GM23338 (cell line): ENCODE measurements around the gene NLRC3. TPM values are rescaled to one million over a fixed set of nuclear protein-coding genes. Genes with fewer than 3 reads are reported as not detected.
A peak's percentile ranks its signal among the peaks of the same experiment; 100 is the strongest.

Source experiments
- ATAC-seq: fragments of 200-7000 bp; cut with Tn5 transposase; 3 replicates; pipeline ENCODE4 v1.9.1; 2020
- DNase-seq: peaks from one replicate; pipeline ENCODE4 v3.0.0-alpha.2; 2015; ENCODE audit warnings: low spot score
- H2AFZ ChIP-seq: fragments of 200-600 bp; sonication (generic); 2 replicates; pipeline ENCODE4 v1.8.0; 2016; ENCODE audit warnings: antibody characterized with exemption, mild to moderate bottlenecking, moderate library complexity
- H3F3A ChIP-seq: fragments of 200-600 bp; sonication (generic); replicated peaks from 2 replicates; pipeline ENCODE4 v1.8.0; 2017; ENCODE audit warnings: antibody characterized with exemption, mixed run types, low read depth
- H3K27ac ChIP-seq: fragments of 200-600 bp; sonication (generic); 2 replicates; pipeline ENCODE4 v1.6.1; 2016; ENCODE audit warnings: low read depth
- H3K27me3 ChIP-seq: fragments of 200-600 bp; sonication (generic); 2 replicates; pipeline ENCODE4 v1.8.0; 2016; ENCODE audit warnings: mild to moderate bottlenecking, mixed run types, moderate library complexity; ENCODE audit not compliant: insufficient read depth
- H3K36me3 ChIP-seq: fragments of 200-600 bp; sonication (generic); 2 replicates; pipeline ENCODE4 v1.8.0; 2016; ENCODE audit warnings: mild to moderate bottlenecking; ENCODE audit not compliant: insufficient read depth
- H3K4me1 ChIP-seq: fragments of 200-600 bp; sonication (generic); 2 replicates; pipeline ENCODE4 v1.8.0; 2016; ENCODE audit warnings: mild to moderate bottlenecking, moderate library complexity; ENCODE audit not compliant: insufficient read depth
- H3K4me2 ChIP-seq: fragments of 200-600 bp; sonication (generic); 2 replicates; pipeline ENCODE4 v1.7.1; 2017; ENCODE audit warnings: mixed run types
- H3K4me3 ChIP-seq: fragments of 200-600 bp; sonication (generic); 2 replicates; pipeline ENCODE4 v1.6.1; 2016; ENCODE audit warnings: mixed run types
- H3K79me2 ChIP-seq: fragments of 200-600 bp; sonication (generic); replicated peaks from 2 replicates; pipeline ENCODE4 v1.8.0; 2017; ENCODE audit warnings: mild to moderate bottlenecking; ENCODE audit not compliant: insufficient read depth
- H3K9me2 ChIP-seq: fragments of 200-600 bp; sonication (generic); 2 replicates; pipeline ENCODE4 v1.8.0; 2017; ENCODE audit not compliant: insufficient read depth
- H4K20me1 ChIP-seq: fragments of 200-600 bp; sonication (generic); replicated peaks from 2 replicates; pipeline ENCODE4 v1.8.0; 2017; ENCODE audit warnings: mild to moderate bottlenecking; ENCODE audit not compliant: insufficient read depth
- H3K27ac Mint-ChIP-seq: 2 replicates; pipeline ENCODE4 v1.8.0; 2020; ENCODE audit warnings: inconsistent platforms, mild to moderate bottlenecking, moderate library complexity, mixed read lengths
- H3K27me3 Mint-ChIP-seq: 3 replicates; pipeline ENCODE4 v1.8.0; 2022; ENCODE audit warnings: low read depth, mild to moderate bottlenecking, moderate library complexity, mixed read lengths, inconsistent platforms; ENCODE audit not compliant: insufficient read depth, poor library complexity
- H3K36me3 Mint-ChIP-seq: 3 replicates; pipeline ENCODE4 v1.8.0; 2021; ENCODE audit warnings: low read depth, mild to moderate bottlenecking, inconsistent platforms, moderate library complexity, mixed read lengths
- H3K4me1 Mint-ChIP-seq: 3 replicates; pipeline ENCODE4 v1.8.0; 2020; ENCODE audit warnings: mild to moderate bottlenecking, inconsistent platforms, mixed read lengths
- H3K4me3 Mint-ChIP-seq: 3 replicates; pipeline ENCODE4 v1.8.0; 2021; ENCODE audit warnings: moderate library complexity, mild to moderate bottlenecking, inconsistent platforms, mixed read lengths
- H3K9me3 Mint-ChIP-seq: 3 replicates; pipeline ENCODE4 v1.8.0; 2020; ENCODE audit warnings: moderate library complexity, mild to moderate bottlenecking, inconsistent platforms, mixed read lengths
- CREB1 ChIP-seq: fragments of 250-450 bp; sonication (Bioruptor Pico); IDR thresholded peaks from 2 replicates; pipeline ENCODE4 v1.5.0; 2020; ENCODE audit warnings: low read depth, mild to moderate bottlenecking, moderate library complexity
- EZH2 ChIP-seq: fragments of 200-600 bp; sonication (generic); IDR thresholded peaks from one replicate; pipeline ENCODE4 v1.8.0; 2017; ENCODE audit warnings: antibody characterized with exemption, mild to moderate bottlenecking, low read depth; ENCODE audit not compliant: unreplicated experiment
- EZH2phosphoT487 ChIP-seq: fragments of 200-600 bp; sonication (generic); IDR thresholded peaks from one replicate; pipeline ENCODE4 v1.8.1; 2018; ENCODE audit warnings: antibody characterized with exemption; ENCODE audit not compliant: unreplicated experiment
- JUNB ChIP-seq: IDR thresholded peaks from one replicate; pipeline ENCODE4 v1.6.1; 2016; ENCODE audit warnings: antibody characterized with exemption; ENCODE audit not compliant: unreplicated experiment
- NANOG ChIP-seq: IDR thresholded peaks from 2 replicates; pipeline ENCODE4 v1.6.1; 2016; ENCODE audit warnings: antibody characterized with exemption, borderline replicate concordance
- POLR2AphosphoS5 ChIP-seq: IDR thresholded peaks from 2 replicates; pipeline ENCODE4 v1.6.1; 2016; ENCODE audit warnings: antibody characterized with exemption, low read depth
- STAT1 ChIP-seq: IDR thresholded peaks from one replicate; pipeline ENCODE4 v1.6.1; 2016; ENCODE audit warnings: antibody characterized with exemption; ENCODE audit not compliant: unreplicated experiment
- ZNF114 ChIP-seq: fragments of 250-450 bp; sonication (Bioruptor Pico); IDR thresholded peaks from 2 replicates; pipeline ENCODE4 v1.5.0; 2020; ENCODE audit warnings: mild to moderate bottlenecking, moderate library complexity
- ZNF331 ChIP-seq: fragments of 250-450 bp; sonication (Bioruptor Pico); IDR thresholded peaks from 2 replicates; pipeline ENCODE4 v1.5.0; 2020; ENCODE audit warnings: low read depth, mild to moderate bottlenecking, moderate library complexity
- polyA plus RNA-seq: library from polyadenylated mRNA; unstranded; fragments of >200 nt; fragmentation: Nextera tagmentation; extraction: Ambion mirVana; gene quantifications from 2 replicates; pipeline ENCODE4 v1.2.1, GENCODE V29; 2016
- total RNA-seq: library from RNA; depleted of rRNA; stranded (reverse); fragments of >200 nt; shearing (Covaris generic); gene quantifications from 2 replicates; pipeline ENCODE4 v1.2.3, GENCODE V29; 2014
- TF ChIP-seq, protein P1 (sequence below): fragments of 250-450 bp; sonication (Bioruptor Pico); IDR thresholded peaks from 2 replicates; pipeline ENCODE4 v1.5.0; 2020; ENCODE audit warnings: mild to moderate bottlenecking, moderate library complexity
- TF ChIP-seq, protein P2 (sequence below), 2 experiments: fragments of 200-600 bp in 1 of 2; sonication (generic) in 1 of 2; conservative IDR thresholded peaks; 2 replicates each; pipeline versions ENCODE4 v1.5.1 to v1.6.1; 2016 to 2017; ENCODE audit warnings: antibody characterized with exemption in 2 of 2, low read depth in 2 of 2, mild to moderate bottlenecking in 2 of 2, moderate library complexity in 1 of 2
- TF ChIP-seq, protein P3 (sequence below): IDR thresholded peaks from 2 replicates; pipeline ENCODE4 v1.6.1; 2016; ENCODE audit warnings: antibody characterized with exemption
- TF ChIP-seq, protein P4 (sequence below): IDR thresholded peaks from one replicate; pipeline ENCODE4 v1.6.1; 2018; ENCODE audit warnings: antibody characterized with exemption; ENCODE audit not compliant: unreplicated experiment

Gene NLRC3
- total and polyA plus RNA-seq, 2 experiments from 2014 or later: 0.11 to 0.49 TPM

DNA sequence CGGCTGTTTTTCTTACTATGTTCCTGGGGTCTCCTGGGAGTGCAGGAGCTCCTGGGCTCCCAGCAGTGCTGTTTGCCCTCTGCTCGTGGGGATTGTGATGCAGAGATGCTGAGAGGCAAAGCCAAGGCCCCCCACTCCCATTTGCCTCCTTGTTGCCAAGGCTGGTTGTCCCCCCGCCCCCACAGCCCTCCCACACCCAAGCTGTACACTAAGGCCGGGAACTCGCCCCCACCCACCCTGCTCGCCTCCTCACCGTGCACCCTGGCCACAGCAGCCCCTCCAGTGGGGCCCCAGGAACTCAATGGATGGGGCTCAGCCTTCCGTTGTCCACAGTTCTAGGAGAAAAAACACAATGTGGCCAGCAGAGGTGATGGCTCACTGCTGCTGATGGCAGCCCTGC, 10.2 kb downstream of the NLRC3 start:
- peak; percentile 69 for ATAC-seq

More for the DNA sequence above, 10.2 kb downstream of the NLRC3 start:
- no peak for DNase-seq
- peaks cover 6% of the 10 kb centered on the region; the same call in 2 of the 3 replicates for H3K36me3 Mint-ChIP-seq
- 0 out of 3 replicates have a peak, but pooled peaks cover 3% of the 10 kb centered on the region for H3K4me1 Mint-ChIP-seq
- no peak overlapping the region for H3K27ac ChIP-seq
- H3K9me3 Mint-ChIP-seq: peaks cover 10% of the 10 kb centered on the region
- no peak overlapping the region for H3K4me2 ChIP-seq
- no peaks in the 10 kb centered on the region for H3K79me2 ChIP-seq
- H3K4me3 Mint-ChIP-seq: no peak overlapping the region
- H3K4me1 ChIP-seq: peaks cover 3% of the 10 kb centered on the region; the same call in 1 of the 2 replicates
- no peaks in the 10 kb centered on the region for H4K20me1 ChIP-seq
- peak overlapping the region; percentile 72 for H2AFZ ChIP-seq
- H3K27me3 ChIP-seq: no peaks in the 10 kb centered on the region
- no peaks in the 10 kb centered on the region for H3K36me3 ChIP-seq
- no peak for TF ChIP-seq JUNB
- no peak for TF ChIP-seq ZNF331 (CRISPR knock-in tag)
- TF ChIP-seq NANOG: no peak
- TF ChIP-seq, protein P1, sequence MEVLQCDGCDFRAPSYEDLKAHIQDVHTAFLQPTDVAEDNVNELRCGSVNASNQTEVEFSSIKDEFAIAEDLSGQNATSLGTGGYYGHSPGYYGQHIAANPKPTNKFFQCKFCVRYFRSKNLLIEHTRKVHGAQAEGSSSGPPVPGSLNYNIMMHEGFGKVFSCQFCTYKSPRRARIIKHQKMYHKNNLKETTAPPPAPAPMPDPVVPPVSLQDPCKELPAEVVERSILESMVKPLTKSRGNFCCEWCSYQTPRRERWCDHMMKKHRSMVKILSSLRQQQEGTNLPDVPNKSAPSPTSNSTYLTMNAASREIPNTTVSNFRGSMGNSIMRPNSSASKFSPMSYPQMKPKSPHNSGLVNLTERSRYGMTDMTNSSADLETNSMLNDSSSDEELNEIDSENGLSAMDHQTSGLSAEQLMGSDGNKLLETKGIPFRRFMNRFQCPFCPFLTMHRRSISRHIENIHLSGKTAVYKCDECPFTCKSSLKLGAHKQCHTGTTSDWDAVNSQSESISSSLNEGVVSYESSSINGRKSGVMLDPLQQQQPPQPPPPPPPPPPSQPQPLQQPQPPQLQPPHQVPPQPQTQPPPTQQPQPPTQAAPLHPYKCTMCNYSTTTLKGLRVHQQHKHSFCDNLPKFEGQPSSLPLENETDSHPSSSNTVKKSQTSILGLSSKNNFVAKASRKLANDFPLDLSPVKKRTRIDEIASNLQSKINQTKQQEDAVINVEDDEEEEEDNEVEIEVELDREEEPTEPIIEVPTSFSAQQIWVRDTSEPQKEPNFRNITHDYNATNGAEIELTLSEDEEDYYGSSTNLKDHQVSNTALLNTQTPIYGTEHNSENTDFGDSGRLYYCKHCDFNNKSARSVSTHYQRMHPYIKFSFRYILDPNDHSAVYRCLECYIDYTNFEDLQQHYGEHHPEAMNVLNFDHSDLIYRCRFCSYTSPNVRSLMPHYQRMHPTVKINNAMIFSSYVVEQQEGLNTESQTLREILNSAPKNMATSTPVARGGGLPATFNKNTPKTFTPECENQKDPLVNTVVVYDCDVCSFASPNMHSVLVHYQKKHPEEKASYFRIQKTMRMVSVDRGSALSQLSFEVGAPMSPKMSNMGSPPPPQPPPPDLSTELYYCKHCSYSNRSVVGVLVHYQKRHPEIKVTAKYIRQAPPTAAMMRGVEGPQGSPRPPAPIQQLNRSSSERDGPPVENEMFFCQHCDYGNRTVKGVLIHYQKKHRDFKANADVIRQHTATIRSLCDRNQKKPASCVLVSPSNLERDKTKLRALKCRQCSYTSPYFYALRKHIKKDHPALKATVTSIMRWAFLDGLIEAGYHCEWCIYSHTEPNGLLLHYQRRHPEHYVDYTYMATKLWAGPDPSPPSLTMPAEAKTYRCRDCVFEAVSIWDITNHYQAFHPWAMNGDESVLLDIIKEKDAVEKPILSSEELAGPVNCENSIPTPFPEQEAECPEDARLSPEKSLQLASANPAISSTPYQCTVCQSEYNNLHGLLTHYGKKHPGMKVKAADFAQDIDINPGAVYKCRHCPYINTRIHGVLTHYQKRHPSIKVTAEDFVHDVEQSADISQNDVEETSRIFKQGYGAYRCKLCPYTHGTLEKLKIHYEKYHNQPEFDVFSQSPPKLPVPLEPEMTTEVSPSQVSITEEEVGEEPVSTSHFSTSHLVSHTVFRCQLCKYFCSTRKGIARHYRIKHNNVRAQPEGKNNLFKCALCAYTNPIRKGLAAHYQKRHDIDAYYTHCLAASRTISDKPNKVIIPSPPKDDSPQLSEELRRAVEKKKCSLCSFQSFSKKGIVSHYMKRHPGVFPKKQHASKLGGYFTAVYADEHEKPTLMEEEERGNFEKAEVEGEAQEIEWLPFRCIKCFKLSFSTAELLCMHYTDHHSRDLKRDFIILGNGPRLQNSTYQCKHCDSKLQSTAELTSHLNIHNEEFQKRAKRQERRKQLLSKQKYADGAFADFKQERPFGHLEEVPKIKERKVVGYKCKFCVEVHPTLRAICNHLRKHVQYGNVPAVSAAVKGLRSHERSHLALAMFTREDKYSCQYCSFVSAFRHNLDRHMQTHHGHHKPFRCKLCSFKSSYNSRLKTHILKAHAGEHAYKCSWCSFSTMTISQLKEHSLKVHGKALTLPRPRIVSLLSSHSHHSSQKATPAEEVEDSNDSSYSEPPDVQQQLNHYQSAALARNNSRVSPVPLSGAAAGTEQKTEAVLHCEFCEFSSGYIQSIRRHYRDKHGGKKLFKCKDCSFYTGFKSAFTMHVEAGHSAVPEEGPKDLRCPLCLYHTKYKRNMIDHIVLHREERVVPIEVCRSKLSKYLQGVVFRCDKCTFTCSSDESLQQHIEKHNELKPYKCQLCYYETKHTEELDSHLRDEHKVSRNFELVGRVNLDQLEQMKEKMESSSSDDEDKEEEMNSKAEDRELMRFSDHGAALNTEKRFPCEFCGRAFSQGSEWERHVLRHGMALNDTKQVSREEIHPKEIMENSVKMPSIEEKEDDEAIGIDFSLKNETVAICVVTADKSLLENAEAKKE (CRISPR knock-in tag): no peak
- TF ChIP-seq POLR2AphosphoS5: no peak
- no peak for TF ChIP-seq EZH2
- no peak for TF ChIP-seq STAT1
- TF ChIP-seq, protein P2, sequence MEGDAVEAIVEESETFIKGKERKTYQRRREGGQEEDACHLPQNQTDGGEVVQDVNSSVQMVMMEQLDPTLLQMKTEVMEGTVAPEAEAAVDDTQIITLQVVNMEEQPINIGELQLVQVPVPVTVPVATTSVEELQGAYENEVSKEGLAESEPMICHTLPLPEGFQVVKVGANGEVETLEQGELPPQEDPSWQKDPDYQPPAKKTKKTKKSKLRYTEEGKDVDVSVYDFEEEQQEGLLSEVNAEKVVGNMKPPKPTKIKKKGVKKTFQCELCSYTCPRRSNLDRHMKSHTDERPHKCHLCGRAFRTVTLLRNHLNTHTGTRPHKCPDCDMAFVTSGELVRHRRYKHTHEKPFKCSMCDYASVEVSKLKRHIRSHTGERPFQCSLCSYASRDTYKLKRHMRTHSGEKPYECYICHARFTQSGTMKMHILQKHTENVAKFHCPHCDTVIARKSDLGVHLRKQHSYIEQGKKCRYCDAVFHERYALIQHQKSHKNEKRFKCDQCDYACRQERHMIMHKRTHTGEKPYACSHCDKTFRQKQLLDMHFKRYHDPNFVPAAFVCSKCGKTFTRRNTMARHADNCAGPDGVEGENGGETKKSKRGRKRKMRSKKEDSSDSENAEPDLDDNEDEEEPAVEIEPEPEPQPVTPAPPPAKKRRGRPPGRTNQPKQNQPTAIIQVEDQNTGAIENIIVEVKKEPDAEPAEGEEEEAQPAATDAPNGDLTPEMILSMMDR (conservative IDR thresholded peaks at IDR 0.05; ENCODE audit: low read depth in 2 of 2): no peak
- TF ChIP-seq, protein P3, sequence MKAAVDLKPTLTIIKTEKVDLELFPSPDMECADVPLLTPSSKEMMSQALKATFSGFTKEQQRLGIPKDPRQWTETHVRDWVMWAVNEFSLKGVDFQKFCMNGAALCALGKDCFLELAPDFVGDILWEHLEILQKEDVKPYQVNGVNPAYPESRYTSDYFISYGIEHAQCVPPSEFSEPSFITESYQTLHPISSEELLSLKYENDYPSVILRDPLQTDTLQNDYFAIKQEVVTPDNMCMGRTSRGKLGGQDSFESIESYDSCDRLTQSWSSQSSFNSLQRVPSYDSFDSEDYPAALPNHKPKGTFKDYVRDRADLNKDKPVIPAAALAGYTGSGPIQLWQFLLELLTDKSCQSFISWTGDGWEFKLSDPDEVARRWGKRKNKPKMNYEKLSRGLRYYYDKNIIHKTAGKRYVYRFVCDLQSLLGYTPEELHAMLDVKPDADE: no peak
- TF ChIP-seq CREB1: no peak
- TF ChIP-seq, protein P4, sequence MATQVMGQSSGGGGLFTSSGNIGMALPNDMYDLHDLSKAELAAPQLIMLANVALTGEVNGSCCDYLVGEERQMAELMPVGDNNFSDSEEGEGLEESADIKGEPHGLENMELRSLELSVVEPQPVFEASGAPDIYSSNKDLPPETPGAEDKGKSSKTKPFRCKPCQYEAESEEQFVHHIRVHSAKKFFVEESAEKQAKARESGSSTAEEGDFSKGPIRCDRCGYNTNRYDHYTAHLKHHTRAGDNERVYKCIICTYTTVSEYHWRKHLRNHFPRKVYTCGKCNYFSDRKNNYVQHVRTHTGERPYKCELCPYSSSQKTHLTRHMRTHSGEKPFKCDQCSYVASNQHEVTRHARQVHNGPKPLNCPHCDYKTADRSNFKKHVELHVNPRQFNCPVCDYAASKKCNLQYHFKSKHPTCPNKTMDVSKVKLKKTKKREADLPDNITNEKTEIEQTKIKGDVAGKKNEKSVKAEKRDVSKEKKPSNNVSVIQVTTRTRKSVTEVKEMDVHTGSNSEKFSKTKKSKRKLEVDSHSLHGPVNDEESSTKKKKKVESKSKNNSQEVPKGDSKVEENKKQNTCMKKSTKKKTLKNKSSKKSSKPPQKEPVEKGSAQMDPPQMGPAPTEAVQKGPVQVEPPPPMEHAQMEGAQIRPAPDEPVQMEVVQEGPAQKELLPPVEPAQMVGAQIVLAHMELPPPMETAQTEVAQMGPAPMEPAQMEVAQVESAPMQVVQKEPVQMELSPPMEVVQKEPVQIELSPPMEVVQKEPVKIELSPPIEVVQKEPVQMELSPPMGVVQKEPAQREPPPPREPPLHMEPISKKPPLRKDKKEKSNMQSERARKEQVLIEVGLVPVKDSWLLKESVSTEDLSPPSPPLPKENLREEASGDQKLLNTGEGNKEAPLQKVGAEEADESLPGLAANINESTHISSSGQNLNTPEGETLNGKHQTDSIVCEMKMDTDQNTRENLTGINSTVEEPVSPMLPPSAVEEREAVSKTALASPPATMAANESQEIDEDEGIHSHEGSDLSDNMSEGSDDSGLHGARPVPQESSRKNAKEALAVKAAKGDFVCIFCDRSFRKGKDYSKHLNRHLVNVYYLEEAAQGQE: no peak
- no peak for TF ChIP-seq EZH2phosphoT487
- TF ChIP-seq ZNF114 (CRISPR knock-in tag): no peak
- H3K4me3 ChIP-seq: no peak overlapping the region
- peaks cover 6% of the 10 kb centered on the region for H3K27me3 Mint-ChIP-seq
- H3K27ac Mint-ChIP-seq: no peak overlapping the region
- no peaks in the 10 kb centered on the region for H3F3A ChIP-seq
- no peaks in the 10 kb centered on the region for H3K9me2 ChIP-seq
